ENCODE data around the gene GLB1L3.

Gene GLB1L3

DNA sequence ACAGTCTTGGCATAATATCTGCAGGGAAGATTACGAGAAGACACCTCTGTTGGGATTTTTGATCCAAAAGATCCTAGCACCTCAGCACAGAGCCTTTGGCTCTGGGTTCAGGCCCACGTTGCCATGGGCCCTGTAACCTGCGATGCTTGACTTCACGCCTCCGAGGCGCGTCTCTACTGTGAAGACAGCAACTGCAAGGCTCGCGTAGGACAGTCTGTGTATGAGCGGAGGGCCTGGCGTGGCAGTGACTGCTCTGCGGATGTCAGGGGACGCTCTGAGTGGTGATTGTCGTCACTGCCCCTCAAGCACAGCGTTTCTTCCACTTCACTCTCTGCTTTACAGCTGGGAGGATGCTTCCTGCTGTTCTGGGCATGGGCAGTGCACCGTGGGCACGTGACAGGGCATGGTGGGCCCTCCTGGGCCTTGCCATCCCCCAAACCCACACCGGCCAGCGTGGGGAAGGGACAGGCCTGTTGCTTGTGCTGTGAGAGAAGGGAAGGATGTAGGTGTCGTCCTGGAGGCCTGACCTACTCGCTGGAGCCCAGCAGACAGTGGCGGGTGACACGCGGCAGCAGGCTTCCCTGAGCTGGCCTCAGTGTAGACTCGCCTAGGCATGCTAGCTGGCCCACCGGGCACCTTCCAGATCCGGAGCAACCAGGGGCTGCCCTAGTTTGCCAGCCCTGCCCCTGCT is 82.1 kb downstream of the GLB1L3 start:
- DNase-seq (ENCODE audit: low read depth): no peak
- no peak overlapping the region for H3K4me3 ChIP-seq (ENCODE audit: low read depth, low read length)
- in situ Hi-C loops (cut with HindIII; ENCODE audit: low sequenced_read_pairs): no loop called here
- TF ChIP-seq, protein P1, sequence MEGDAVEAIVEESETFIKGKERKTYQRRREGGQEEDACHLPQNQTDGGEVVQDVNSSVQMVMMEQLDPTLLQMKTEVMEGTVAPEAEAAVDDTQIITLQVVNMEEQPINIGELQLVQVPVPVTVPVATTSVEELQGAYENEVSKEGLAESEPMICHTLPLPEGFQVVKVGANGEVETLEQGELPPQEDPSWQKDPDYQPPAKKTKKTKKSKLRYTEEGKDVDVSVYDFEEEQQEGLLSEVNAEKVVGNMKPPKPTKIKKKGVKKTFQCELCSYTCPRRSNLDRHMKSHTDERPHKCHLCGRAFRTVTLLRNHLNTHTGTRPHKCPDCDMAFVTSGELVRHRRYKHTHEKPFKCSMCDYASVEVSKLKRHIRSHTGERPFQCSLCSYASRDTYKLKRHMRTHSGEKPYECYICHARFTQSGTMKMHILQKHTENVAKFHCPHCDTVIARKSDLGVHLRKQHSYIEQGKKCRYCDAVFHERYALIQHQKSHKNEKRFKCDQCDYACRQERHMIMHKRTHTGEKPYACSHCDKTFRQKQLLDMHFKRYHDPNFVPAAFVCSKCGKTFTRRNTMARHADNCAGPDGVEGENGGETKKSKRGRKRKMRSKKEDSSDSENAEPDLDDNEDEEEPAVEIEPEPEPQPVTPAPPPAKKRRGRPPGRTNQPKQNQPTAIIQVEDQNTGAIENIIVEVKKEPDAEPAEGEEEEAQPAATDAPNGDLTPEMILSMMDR (IDR thresholded peaks at IDR 0.05; ENCODE audit: low read depth, low read length, missing control alignments): no peak

DNA sequence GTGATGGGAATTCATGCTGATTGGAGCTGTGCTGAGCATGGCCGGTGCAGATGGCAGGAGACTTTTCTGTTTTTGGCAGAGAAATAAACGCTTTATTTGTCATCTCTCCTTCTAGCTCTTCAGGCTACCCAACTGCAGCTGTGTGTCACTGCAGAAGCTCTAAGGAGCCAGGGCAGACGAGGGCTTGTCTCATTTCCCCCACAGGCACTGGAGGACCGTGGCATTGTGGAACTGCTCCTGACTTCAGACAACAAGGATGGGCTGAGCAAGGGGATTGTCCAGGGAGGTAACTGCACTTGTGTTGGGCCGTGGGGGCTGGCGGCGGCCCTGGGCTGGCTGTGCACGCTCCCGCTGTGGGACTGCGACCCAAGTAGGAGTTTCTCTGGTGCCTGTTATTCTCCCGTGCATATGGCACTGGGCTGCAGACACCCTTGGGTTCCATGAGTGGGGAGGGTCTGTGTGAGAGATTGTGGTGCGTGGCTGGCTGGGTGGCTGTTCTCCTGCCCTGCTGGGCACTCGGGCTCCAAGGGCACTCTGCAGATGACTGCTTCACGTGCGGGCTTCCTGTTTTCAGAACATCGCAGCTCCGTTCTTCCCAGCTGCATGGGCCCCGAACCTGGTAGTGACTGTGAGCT is 82.8 kb downstream of the GLB1L3 start:
- TF ChIP-seq, protein P1 (IDR thresholded peaks at IDR 0.05; ENCODE audit: low read depth, low read length, missing control alignments): no peak
- in situ Hi-C loops (cut with HindIII; ENCODE audit: low sequenced_read_pairs): no loop called here
- DNase-seq (ENCODE audit: low read depth): no peak
- H3K4me3 ChIP-seq (ENCODE audit: low read depth, low read length): no peak overlapping the region

DNA sequence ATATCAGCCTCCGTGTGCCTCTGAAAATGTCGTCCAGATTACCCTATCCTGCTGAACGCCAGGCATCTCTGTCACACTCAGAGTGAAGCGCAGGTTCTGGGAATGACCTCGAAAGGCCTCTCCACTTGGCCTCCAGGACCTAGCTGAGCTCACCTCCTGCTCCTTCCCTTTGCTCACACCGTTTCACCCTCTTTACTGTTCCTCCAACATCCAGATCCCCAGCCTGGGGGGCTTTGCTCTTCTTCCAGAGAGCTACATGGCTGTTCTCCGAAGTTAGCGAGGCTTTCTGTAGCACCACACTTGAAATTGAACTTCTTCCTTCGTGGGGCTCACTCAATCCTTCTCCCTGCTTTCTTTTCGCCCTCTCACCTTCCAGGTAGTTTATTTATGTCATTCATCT is 83.5 kb downstream of the GLB1L3 start:
- DNase-seq (ENCODE audit: low read depth): no peak
- in situ Hi-C loops (cut with HindIII; ENCODE audit: low sequenced_read_pairs): no loop called here
- H3K4me3 ChIP-seq (ENCODE audit: low read depth, low read length): no peak overlapping the region
- TF ChIP-seq, protein P1 (IDR thresholded peaks at IDR 0.05; ENCODE audit: low read depth, low read length, missing control alignments): no peak

DNA sequence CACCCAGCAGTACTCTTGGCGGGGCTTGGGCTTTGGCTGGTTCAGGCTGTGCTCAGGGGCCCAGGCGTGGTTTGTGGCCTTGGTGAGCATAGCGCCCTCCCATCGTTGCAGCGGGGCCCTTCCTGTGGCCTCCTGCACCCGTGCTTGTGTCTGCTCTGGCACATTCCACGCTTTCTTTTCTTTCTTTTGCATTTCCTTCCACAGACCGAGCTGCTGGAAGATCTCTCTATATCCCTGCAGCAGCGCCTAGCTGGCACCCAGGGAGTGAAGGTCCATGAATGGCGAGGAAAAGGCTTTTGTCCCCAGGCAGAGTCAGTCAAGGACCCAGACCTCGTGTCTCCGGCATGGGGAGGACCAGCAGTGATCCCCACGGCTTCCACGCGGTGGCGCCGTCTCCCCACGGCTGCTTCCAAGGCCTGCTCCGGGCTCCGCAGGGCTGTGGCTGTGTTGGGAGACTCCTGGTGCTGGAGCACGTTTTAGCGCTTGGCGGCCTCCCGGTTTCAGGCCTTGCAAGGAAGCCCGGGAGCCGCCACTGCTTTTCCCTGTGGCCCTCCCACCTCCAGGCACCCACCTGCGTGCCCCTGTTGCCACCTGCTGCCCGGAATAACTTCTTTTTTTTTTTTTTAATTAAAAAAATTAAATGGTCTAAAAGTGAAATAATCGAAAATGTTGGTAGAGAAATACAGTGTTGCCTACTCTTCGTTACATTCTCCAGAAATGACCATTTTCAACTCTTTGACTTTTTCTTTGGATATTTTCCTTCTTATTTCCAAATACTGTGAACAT is 84.1 kb downstream of the GLB1L3 start:
- DNase-seq (ENCODE audit: low read depth): peak; percentile 29
- H3K4me3 ChIP-seq (ENCODE audit: low read depth, low read length): no peak overlapping the region
- TF ChIP-seq, protein P1 (IDR thresholded peaks at IDR 0.05; ENCODE audit: low read depth, low read length, missing control alignments): peak; percentile 84
- in situ Hi-C loops (cut with HindIII; ENCODE audit: low sequenced_read_pairs): no loop called here

DNA sequence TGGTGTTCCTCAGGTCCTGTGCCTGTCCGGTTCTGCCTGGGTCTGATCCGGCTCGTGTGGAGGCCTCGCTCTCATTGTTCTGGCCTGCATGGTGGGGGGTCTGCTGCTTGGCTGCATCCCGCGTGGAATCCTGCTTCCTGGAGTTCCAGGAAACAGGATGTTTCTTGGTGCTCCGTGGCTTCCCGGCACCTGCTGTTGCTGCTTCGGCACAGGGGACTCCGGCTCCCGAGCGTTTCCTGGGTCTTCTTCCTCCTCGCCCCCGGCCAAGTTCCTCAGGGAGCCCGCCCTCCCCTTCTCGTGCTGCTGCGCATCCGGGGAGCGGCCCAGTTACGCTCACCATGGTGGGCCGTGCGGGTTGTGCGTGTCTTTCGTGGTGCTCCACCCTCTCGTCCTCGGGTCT is 85.5 kb downstream of the GLB1L3 start:
- H3K4me3 ChIP-seq (ENCODE audit: low read depth, low read length): no peak overlapping the region
- TF ChIP-seq, protein P1 (IDR thresholded peaks at IDR 0.05; ENCODE audit: low read depth, low read length, missing control alignments): no peak
- in situ Hi-C loops (cut with HindIII; ENCODE audit: low sequenced_read_pairs): no loop called here
- DNase-seq (ENCODE audit: low read depth): no peak

DNA sequence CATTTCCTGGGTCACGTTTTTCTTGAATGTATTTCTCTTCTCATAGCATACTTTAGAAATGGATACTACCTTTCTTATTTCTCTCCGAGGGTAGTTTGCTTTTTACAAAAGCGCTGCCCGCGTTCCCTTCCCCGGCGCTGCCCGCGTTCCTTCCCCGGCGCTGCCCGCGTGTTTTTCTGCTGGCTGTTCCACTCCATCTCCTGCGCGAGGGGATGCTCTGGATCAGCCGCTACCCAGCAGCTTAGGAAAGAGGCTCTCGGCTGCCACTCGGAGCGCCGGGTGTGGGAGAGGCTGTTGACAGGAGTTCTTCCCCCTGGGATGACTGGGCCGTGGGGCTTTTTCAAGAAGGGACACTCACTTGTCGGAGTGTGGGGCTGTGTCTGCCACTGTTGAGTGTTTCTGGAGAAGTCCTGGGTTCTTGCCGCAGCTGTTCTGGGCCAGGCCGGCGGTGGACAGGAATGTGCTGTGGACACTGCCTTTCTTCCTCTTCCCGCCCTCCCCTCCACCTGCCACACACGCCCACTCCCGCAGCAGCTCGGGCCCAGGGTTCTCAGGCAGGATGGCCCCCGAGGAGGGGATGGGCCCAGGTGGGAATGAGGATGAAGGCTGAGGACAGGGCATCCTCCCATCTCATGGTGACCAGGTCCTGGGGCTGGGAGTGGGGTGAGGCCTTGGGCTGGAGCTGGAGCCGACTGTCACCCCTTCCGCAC is 86.2 kb downstream of the GLB1L3 start:
- in situ Hi-C loops (cut with HindIII; ENCODE audit: low sequenced_read_pairs): no loop called here
- no peak for DNase-seq (ENCODE audit: low read depth)
- TF ChIP-seq, protein P1 (IDR thresholded peaks at IDR 0.05; ENCODE audit: low read depth, low read length, missing control alignments): no peak
- no peak overlapping the region for H3K4me3 ChIP-seq (ENCODE audit: low read depth, low read length)

All from astrocyte of the cerebellum (primary cell).